ENCODE data around the gene ZFP90.

ZFP90 gene

GRCh38 chr16:68592466-68593337 is 53.6 kb downstream of the ZFP90 start:
- TF ChIP-seq, protein P1, sequence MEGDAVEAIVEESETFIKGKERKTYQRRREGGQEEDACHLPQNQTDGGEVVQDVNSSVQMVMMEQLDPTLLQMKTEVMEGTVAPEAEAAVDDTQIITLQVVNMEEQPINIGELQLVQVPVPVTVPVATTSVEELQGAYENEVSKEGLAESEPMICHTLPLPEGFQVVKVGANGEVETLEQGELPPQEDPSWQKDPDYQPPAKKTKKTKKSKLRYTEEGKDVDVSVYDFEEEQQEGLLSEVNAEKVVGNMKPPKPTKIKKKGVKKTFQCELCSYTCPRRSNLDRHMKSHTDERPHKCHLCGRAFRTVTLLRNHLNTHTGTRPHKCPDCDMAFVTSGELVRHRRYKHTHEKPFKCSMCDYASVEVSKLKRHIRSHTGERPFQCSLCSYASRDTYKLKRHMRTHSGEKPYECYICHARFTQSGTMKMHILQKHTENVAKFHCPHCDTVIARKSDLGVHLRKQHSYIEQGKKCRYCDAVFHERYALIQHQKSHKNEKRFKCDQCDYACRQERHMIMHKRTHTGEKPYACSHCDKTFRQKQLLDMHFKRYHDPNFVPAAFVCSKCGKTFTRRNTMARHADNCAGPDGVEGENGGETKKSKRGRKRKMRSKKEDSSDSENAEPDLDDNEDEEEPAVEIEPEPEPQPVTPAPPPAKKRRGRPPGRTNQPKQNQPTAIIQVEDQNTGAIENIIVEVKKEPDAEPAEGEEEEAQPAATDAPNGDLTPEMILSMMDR (IDR thresholded peaks at IDR 0.05; ENCODE audit: insufficient read depth, low read length, poor library complexity, severe bottlenecking), result peak; percentile 40
- Histone ChIP-seq H3K27me3 (replicated peaks; ENCODE audit: control insufficient read depth, insufficient read depth, low read length) (no peaks in the 10 kb centered on the region), H3K4me3 (replicated peaks; ENCODE audit: low read depth, low read length) (no peak overlapping the region), H3K36me3 (ENCODE audit: control insufficient read depth, insufficient read depth, low read length) (no peaks in the 10 kb centered on the region)
- DNase-seq (ENCODE audit: extremely low read depth, insufficient read length), result no peak

GRCh38 chr16:68596266-68596665 is 57.2 kb downstream of the ZFP90 start:
- no peaks in the 10 kb centered on the region for H3K27me3 ChIP-seq (replicated peaks; ENCODE audit: control insufficient read depth, insufficient read depth, low read length)
- H3K36me3 ChIP-seq (ENCODE audit: control insufficient read depth, insufficient read depth, low read length), result no peaks in the 10 kb centered on the region
- no peak overlapping the region for H3K4me3 ChIP-seq (replicated peaks; ENCODE audit: low read depth, low read length)
- TF ChIP-seq, protein P1 (IDR thresholded peaks at IDR 0.05; ENCODE audit: insufficient read depth, low read length, poor library complexity, severe bottlenecking), result no peak
- DNase-seq (ENCODE audit: extremely low read depth, insufficient read length), result no peak

DNA sequence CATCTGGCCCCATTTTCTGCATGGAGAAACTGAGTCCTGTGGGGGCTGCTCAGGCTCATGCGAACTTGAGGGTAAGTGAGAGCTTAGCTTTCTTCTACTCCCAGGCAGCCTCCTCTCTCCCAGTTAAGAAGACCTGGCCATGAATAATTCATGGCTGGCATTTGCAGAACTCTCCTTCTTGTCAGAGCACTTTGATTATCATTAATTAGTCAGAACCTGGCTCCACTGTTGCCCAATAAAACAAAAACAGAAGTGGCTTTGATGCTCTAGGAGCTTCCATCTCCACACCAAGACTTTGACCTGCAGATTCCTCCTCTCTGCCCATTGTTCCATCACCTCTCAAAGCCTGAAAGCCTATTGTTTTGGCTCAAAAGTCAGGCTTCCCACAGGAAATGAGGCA is 60.5 kb downstream of the ZFP90 start:
- no peak for DNase-seq (ENCODE audit: extremely low read depth, insufficient read length)
- Histone ChIP-seq H3K27me3 (replicated peaks; ENCODE audit: control insufficient read depth, insufficient read depth, low read length) (no peaks in the 10 kb centered on the region), H3K4me3 (replicated peaks; ENCODE audit: low read depth, low read length) (no peak overlapping the region), H3K36me3 (ENCODE audit: control insufficient read depth, insufficient read depth, low read length) (no peaks in the 10 kb centered on the region)
- TF ChIP-seq, protein P1 (IDR thresholded peaks at IDR 0.05; ENCODE audit: insufficient read depth, low read length, poor library complexity, severe bottlenecking), result no peak

DNA sequence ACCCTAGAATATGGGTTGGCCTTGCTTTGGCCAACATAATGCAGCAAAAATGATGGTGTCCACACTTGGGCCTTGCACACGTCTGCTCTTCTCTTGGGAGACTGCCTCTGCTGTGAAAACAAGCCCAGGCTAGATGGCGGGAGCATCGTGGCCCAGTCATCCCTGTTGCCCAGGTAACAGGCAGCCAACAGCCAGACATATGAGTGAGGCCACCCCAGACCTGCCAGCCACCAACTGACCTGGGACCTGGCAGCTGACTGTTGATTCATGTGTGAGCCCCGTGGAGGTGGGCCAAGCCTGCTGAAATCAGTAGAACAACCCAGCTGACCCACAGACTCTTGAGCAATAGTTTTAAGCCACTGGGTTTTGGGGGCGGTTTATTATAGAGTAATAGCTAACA is 66.7 kb downstream of the ZFP90 start:
- no peaks in the 10 kb centered on the region for H3K27me3 ChIP-seq (replicated peaks; ENCODE audit: control insufficient read depth, insufficient read depth, low read length)
- TF ChIP-seq, protein P1 (IDR thresholded peaks at IDR 0.05; ENCODE audit: insufficient read depth, low read length, poor library complexity, severe bottlenecking), result no peak
- H3K36me3 ChIP-seq (ENCODE audit: control insufficient read depth, insufficient read depth, low read length), result no peaks in the 10 kb centered on the region
- no peak overlapping the region for H3K4me3 ChIP-seq (replicated peaks; ENCODE audit: low read depth, low read length)
- no peak for DNase-seq (ENCODE audit: extremely low read depth, insufficient read length)

DNA sequence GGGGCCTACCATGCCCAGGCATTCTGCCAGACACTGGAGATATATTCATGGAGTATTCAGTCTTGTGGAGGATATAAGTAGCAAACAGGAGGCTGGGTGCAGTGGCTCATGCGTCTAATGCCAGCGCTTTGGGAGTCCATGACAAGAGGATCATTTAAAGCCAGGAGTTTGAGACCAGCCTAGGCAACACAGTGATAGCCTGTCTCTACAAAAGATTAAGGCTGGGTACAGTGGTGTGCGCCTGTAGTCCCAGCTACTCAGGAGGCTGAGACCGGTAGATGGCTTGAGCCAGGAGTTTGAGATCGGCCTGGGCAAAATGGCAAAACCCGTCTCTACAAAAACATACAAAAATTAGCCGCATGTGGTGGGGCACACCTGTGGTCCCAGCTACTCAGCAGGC is 68.4 kb downstream of the ZFP90 start:
- Histone ChIP-seq H3K4me3 (replicated peaks; ENCODE audit: low read depth, low read length) (no peak overlapping the region), H3K36me3 (ENCODE audit: control insufficient read depth, insufficient read depth, low read length) (no peaks in the 10 kb centered on the region), H3K27me3 (replicated peaks; ENCODE audit: control insufficient read depth, insufficient read depth, low read length) (no peaks in the 10 kb centered on the region)
- TF ChIP-seq, protein P1 (IDR thresholded peaks at IDR 0.05; ENCODE audit: insufficient read depth, low read length, poor library complexity, severe bottlenecking), result no peak
- DNase-seq (ENCODE audit: extremely low read depth, insufficient read length), result no peak

All from GM06990 (cell line).